Stimulated activated CD8-positive, alpha-beta memory T cell treated with anti-CD3 and anti-CD28 coated beads, Interleukin-4, amount 100 ng/mL, for 24 hours (primary cell): ENCODE results near the gene LIMS2.

Experiments
- DNase-seq: peaks from one replicate; pipeline ENCODE4 v3.0.0-alpha.2; 2020; ENCODE audit warnings: low read depth

LIMS2 gene

GRCh38 chr2:127621981-127622431, 53.3 kb downstream of the LIMS2 start:
- no peak for DNase-seq

GRCh38 chr2:127620866-127621265, 54.5 kb downstream of the LIMS2 start:
- DNase-seq, result no peak

DNA sequence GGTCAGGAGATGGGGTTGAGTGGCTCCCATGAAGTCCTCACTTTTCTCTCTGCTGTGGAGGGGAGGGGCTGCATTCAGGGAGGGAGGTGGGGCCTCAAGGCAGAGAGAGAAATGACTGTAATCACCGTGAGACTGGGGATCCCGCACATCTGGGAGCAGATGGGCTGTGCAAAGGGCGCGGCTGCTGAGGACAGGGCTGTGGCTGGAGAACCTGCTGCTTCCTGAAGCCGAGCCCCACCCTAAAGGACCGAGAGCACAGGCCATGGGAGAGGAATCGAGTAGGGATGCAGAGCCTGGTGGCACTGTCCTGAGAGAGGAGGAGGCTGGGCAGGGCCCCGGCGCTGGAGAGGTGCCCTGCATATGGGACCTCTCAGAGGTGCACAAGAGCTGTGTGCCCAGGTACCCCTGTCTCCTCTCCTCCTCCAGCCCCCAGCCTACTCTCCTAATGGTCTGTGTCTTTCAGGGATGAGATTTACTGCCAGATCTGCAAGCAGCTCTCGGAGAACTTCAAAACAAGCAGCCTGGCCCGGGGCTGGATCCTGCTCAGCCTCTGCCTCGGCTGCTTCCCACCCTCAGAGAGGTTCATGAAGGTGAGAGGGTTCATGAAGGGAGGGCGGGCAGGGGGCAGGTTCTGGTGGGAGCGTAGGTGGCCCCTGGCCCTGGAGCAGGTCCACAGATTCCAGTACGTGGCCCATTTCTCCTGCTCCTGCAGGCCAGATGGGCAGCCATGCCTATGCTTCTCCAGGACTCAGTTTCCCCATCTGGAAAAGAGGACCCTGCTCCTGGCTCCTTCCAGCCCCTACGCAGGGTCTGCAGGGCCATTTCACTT, 55.2 kb downstream of the LIMS2 start:
- DNase-seq, result no peak

GRCh38 chr2:127619203-127619590, 56.1 kb downstream of the LIMS2 start:
- no peak for DNase-seq

DNA sequence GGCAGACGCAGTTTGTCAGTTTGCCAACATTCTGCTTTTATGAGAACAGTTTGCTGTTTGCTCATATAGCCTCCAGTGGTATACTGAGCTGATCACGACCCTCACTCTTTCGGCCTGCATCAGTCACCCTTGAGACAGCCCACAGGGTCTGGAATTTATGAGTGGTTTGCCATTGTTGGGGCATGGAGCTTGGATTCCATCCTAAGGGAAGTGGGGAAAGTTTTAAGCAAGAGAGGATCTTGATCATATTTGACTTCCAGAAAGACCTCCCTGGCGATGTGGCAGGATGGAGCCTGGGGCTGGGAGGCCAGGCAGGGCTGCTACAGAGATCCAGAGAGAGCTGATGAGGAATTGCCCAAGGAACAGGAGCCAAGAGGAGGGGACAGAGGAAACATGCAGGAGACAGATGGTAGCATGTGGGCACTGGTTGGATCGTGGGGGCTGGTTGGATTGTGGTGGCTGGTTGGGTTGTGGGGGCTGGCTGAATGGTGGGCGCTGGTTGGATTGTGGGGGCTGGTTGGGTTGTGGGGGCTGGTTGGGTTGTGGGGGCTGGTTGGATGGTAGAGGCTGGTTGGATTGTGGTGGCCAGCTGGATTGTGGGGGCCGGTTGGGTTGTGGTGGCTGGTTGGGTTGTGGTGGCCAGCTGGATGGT, 56.7 kb downstream of the LIMS2 start:
- no peak for DNase-seq

DNA sequence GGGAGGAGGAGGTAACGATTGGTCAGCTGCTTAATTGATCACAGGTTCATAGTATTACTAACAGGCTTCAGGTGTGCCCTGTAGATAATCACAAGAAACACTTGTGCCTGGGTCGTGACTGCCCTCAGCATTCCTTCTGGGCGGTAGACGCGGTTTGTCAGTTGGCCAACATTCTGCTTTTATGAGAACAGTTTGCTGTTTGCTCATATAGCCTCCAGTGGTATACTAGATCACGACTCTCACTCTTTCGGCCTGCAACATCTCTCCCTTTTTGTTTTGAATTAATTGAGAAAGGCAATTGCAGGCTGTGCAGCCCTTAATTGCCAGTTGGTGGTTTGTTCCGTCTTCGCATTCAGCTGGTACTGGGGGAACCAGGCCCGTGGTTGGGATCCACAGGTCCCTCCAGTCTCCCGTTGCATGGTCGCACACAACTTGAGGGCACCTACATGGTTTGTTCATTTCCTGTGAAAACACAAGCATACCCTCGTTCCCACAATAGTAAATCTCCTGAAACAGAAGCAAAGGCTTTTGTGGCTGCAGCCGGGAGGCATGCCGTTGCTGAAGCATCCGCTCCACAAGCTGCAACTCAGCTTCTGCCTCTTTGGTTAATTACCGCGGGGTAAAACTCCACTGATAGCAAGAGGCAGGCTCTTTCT, 59.7 kb downstream of the LIMS2 start:
- no peak for DNase-seq

DNA sequence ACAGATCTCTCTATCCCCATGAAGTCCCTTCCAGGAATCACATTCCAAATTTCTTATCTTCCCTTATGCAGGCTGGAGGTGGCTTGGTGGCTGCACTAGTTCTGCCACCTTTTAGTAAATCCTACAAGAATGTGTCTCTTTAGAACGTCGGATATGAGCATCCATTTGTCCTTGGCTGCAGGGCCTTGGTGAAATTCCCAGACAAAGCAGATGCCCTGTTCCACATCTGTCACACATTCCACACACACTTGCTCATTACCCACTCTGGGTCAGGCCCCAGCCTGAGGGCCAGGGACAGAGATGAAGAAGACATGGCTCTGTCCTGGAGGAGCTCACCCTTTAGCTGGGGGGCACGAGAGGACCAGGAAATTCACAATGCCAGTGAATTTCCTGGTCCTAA, 60.6 kb downstream of the LIMS2 start:
- DNase-seq, result no peak

DNA sequence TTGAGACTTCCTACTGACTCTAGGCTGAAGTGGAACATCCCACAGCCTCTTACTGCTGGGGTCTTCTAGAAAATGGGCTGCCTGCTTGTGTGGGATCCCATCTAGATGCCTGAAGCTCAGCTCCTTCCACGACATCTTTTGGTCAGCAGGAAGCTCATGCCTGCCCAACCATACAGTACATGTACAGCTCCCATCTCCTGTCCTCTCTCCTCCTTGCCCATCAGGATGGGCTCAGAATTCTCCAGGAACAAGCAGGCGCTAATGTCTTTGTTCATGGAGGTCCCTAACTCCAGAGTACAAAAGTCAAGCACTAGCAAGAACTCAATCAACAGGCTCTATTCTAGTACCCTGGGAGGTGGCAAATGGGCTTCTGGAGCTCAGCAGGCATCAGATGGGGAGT, 61.1 kb downstream of the LIMS2 start:
- DNase-seq, result no peak

DNA sequence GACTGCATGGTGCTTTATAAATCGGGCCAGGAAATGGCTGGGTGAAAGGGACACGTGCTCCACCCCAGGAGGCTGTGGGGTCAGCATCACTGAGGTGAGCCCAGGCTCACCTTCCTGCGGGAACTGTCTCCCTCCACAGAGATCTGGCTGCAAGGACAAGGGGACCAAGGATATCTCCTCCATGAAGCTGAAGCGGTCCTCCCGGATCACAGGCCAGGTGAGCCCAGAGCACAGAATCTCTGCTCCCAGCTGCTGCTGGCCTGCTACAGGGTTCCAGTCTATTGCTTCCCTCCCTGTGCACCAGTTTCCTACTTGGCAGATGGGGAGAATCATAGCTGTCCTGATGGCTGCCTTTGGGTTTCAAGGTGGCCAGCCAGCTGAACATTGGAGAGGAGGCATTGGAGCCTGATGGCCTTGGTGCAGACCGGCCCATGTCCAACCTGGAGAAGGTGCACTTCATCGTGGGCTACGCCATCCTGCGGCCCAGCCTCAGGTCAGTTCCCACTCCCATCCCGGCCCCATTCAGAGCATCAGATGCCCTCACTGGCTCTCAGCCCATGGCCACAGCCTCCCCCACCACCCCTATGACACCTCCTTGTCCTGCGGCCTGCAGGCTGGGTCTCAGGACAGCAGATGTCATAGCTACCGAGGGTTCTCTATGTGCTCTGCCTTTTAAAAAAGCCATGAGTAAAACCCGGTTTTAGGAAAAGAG, 63.1 kb downstream of the LIMS2 start:
- DNase-seq, result no peak

DNA sequence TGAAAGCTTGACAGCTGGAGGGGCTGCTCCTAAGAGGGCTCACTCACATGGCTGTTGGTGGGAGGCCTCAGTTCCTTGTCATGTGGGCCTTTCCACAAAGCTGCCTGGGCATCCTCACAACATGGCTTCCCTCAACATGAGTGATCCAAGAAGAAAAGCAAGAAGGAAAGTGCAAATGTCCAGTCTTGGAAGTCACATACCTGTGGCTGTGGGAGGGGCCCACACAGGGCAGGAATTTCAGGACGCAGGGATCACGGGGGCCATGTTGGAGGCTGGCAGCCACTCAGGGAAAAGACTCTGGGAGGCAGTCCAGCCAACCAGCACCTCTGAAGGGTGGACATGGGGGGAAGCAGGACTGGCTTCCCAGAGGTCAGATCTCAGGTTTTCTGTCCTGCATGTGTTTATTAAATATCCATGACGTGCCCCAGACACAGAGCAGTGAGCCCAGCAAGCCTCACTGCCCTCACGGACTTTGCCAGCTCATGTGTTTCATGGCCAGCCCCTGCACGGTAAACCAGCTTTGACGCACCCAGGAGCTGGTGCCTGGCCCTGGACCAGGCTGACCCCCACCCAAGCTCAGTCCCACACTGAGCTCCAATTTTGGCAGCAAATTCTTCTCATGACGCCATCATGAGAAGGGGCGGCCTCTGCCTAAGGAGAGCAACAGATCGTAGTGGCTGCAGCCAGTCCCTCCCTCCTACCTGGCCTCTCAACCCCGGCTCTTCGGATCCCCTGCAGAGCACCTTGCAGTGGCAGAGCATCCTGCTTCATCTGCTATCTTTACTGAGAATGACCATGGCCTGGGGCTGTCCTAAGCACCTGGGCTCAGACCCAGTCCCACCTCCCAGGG, 64.0 kb downstream of the LIMS2 start:
- no peak for DNase-seq

DNA sequence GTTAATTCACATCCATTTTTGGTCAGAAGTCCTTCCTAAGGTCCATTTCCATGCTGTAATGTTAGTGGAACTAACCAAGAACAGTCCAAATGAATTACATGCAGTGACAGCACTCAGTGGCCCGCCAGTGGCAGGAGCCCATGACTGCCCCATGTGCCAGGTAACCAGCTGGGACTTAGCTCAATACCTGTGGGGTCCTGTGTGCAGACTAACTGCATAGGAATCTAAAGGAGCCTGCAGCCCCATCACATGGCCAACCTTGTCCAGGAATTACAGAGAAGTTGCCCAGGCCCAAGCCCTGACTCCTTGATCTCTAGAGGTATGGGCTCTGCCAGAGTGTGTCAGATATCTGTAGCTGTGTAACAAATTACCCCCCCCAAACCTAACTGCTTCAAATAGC, 64.8 kb downstream of the LIMS2 start:
- no peak for DNase-seq

DNA sequence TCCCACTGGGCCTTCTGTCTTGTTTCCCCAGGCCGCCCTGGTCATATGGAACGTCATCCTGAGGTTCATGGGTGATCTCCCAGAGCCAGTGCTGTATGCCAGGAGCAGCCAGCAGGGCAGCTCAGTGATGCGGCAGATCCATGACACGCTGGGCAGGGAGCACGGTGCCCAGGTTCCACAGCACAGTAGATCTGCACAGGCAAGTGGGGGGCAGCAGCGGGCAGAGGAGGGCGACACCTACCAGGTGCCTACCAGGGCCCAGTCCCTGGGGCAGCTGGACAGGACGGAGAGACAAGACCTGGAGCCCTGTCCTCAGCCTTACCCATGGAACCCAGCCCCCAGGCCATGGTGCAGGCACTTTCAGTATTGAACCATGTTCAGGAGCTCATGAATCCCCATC, 65.5 kb downstream of the LIMS2 start:
- no peak for DNase-seq

DNA sequence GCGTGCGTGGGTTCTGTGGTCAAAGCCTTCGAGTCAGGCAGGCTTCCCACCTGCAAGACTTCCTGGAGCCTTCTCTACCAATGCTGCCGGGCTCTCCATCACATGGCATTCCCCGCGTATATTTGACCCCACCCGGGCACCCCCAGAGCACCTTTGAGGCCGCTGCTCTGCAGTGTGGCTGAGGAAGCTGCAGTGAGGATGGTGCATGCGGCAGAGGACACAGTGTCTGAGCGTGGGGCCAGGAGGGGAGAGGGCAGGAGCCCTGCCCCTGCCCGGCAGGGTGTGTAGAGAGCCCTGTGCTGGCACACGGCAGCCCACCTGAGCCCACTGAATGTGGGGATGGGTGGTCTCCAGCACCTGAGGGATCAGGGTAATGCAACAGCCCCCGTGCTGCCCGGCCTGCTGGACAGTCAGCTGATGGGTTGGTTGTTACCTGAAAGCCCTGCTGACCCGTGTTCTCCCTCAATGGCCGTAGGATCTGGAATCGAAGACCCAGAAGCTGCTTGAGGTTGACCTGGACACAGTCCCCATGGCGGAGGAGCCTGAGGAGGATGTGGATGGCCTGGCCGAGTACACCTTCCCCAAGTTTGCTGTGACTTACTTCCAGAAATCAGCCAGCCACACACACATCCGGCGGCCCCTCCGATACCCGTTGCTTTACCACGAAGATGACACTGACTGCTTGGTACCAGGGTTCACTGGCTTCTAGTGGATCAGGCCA, 66.1 kb downstream of the LIMS2 start:
- no peak for DNase-seq

GRCh38 chr2:127608061-127609030, 67.0 kb downstream of the LIMS2 start:
- no peak for DNase-seq

DNA sequence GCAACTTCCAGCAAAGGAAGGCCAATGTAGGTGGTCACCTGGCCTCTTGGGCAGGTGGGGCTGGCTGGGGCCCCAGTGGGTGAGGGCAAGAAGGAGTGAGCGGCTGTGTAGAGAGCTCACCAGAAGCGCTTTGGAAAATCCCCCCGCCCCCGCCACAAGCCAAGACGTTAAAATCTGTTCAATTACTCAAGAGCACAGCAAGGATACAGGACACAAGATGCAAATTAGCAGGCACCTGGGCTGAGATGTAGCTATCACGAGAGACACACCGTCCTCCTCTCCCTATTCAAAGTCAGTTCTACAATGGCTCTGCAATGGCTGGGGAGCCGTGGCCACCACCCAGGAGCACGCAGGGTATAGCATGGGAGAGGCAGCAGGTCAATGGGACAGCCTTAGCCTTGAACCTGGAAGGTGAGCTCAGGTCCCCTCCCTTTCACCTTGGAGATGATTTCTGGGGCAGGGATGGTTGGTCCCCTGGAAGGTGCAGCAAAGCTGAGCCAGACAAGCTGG, 67.9 kb downstream of the LIMS2 start:
- no peak for DNase-seq

GRCh38 chr2:127606625-127607398, 68.5 kb downstream of the LIMS2 start:
- no peak for DNase-seq

GRCh38 chr2:127605691-127606263, 69.6 kb downstream of the LIMS2 start:
- DNase-seq, result no peak

DNA sequence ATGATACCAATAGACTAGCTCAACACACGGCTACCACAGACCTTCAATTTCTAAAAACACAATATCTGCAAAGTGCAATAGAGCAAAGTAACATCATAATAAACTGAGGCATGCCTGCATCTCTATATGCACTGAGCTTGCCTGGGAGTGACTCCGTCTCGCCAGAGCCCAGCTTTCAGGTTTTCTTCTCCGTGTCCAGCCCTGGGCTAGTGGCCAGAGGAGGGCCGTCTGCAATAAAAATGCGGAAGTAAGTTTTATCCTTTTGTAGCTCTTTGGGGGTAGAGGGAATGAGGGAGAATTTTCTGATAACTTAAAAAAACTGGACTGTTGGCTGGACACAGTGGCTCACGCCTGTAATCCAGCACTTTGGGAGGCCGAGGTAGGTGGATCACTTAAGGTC, 70.3 kb downstream of the LIMS2 start:
- DNase-seq, result no peak
